ENCODE measurements around the gene USP20.

Gene USP20

DNA sequence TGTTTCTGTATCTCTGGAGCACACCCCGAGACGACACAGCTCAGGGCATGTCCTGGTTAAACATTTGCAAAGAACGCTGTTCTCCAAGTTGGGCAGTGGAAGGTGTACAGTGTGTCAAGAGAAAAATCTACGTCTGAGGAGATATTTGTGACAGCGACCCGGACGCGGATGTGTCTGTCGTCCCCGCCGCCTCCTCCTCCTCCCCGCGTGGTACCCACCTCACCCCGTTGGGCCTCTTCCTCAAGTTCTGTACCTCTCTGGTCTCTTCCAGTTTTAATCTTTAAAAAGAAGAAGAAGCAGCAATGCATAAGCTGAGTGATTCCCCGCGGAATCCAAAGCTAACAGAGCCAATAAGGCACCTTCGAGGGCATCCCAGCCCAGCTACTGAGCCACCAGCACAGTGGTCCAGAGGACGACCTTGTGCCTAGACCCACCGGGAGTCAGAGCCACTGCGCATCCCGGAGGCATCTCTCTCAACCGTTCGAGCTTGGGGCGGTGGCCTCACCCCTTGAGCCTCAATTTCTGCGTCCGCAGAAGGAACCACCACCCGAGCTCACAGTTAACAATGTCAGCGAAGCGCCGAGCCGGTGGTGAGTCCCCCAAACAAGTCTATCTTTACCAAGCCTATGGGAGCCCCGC, 650 bp upstream of the USP20 start:
- H3K27ac ChIP-seq = peak overlapping the region; percentile 76
- TF ChIP-seq ZFX (IDR thresholded peaks at IDR 0.05) = no peak
- TF ChIP-seq, protein P1, sequence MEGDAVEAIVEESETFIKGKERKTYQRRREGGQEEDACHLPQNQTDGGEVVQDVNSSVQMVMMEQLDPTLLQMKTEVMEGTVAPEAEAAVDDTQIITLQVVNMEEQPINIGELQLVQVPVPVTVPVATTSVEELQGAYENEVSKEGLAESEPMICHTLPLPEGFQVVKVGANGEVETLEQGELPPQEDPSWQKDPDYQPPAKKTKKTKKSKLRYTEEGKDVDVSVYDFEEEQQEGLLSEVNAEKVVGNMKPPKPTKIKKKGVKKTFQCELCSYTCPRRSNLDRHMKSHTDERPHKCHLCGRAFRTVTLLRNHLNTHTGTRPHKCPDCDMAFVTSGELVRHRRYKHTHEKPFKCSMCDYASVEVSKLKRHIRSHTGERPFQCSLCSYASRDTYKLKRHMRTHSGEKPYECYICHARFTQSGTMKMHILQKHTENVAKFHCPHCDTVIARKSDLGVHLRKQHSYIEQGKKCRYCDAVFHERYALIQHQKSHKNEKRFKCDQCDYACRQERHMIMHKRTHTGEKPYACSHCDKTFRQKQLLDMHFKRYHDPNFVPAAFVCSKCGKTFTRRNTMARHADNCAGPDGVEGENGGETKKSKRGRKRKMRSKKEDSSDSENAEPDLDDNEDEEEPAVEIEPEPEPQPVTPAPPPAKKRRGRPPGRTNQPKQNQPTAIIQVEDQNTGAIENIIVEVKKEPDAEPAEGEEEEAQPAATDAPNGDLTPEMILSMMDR (conservative IDR thresholded peaks at IDR 0.05) = no peak

DNA sequence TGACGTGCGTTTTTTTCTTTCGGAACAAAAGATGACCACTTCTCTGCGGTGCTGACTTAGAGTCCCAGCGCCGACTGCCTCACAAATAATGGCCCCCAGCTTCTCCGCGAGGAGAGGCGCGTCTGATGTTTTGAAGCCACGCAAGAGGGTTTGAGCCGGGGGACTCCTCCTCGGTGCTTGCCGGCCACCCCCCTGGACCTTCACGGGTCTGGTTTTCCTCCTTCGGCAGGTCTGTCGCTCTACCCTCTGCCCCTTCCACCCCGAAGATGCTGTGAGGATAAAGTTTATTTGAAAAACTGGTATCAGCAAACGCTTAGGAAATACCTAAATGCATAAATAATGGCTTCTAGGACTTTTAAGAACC, 584 bp downstream of the USP20 start:
- peak overlapping the region; percentile 76 for H3K27ac ChIP-seq
- no peak for TF ChIP-seq ZFX (IDR thresholded peaks at IDR 0.05)
- TF ChIP-seq, protein P1 (conservative IDR thresholded peaks at IDR 0.05) = no peak

DNA sequence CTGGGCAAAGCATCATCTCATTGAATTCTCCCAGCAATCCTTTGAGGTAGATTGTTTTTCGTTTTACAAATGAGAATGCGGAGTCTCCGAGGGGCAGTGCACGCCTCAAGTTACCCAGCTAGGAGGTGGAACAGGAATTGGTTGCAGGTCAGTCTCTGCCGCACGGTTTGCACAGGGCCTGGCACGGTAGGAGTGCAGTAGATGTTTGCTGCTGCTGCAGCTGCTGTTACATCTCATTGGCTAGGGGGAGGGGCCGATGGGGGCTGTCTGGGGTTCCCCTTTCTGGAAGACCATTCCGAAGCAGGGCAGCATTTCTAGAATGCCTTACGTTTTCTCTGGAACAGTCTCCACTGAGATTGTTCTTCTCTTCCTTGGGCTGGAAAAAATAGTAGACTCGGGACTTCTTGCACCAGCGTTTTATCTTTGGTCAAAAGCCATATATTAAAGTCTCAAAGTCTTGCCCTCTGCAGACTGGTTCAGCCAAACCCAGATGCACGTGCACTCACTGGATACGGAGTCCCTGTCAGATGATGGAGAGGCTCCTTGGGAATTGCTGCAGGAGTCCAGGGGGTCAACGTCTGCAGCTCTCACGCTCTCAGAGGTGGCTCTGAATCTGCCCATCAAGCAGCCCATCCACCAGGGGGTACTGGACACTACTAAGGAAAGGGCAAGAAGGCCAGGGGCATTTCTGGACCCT, 1.2 kb downstream of the USP20 start:
- no peak overlapping the region; the same call in 1 of the 2 replicates for H3K27ac ChIP-seq
- TF ChIP-seq, protein P1 (conservative IDR thresholded peaks at IDR 0.05) = no peak
- no peak for TF ChIP-seq ZFX (IDR thresholded peaks at IDR 0.05)

DNA sequence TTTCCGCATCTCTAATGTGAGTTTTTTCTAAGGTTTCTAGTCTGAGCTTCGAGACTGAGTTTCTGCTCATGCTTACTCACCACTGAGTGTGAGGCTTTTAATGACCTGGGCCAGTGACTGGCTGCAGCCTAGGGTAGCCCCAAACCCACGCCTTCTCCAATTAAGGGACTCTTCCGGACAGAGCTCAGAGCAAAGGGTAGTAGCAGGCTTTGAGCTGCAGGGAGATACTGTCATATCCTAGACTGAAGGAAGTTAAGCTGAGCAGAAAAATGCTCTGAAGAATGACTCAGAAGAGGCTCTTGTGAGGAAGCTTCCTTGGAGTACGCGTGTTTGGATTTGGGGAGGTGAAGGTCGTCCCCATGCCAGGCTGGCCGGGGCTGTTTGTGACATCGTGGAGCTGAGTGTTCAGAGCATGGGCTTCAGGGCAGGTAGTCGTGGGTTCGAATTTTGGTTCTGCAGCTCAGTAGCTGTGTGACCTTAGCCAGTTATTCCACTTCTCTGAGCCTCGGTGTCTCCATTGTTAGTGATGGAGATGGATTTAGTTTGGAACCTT, 3.5 kb downstream of the USP20 start:
- TF ChIP-seq ZFX (IDR thresholded peaks at IDR 0.05) = no peak
- TF ChIP-seq, protein P1 (conservative IDR thresholded peaks at IDR 0.05) = no peak
- no peak overlapping the region for H3K27ac ChIP-seq

DNA sequence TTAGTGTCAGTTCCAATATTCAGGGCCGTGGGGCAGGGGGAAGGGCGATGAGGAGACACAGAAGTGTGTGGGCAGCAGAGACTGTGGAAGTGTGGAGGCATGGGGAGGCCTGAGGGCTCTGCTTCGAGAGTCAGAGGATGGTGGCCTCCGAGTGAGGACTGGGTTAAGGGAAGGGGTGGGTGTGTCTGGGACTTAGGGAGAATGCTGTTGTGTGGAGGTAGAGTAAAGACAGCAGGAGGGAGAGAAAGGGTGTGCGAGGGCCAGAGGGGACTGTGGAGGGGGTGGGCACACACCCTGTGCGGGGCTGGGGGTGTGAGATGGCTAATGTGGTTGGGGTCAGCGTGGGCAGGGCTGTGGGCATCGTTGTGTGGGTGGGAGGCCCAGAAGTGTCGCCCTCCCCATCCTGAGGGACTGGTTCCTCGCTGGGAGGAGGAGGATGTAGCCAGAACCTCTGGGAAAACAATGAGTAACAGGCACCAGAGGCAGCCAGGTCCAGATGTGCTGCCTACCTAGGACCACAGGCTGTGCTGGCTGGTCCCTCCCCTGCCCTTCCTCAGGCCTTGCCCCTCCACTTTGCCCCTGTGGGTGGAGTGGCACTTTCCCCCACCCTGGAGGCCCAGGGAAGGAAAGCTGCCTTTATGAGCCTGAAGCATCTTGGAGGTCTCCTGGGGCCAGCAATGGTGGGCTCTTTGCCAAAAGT, 4.2 kb downstream of the USP20 start:
- no peak overlapping the region for H3K27ac ChIP-seq
- TF ChIP-seq ZFX (IDR thresholded peaks at IDR 0.05) = no peak
- TF ChIP-seq, protein P1 (conservative IDR thresholded peaks at IDR 0.05) = no peak

DNA sequence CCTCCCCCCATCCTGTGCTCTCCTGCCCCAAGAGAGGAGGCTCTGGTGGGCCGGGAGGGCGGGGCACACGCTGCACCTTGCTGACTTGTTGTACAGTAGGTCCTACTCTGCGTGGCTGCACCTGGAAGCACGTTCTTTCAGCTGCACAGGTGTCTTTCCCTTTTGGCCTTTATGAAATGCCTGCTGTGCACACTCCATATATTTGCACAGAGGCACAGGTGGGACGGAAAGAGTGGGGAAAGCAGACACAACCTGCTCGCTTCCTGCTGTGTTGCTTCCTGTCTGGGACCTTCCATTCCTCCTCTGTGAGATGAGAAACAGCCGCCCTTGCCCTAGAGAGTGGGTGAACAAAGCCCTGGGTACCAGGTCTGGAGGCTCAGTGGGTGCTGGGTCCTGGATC, 4.8 kb downstream of the USP20 start:
- H3K27ac ChIP-seq = no peak overlapping the region
- TF ChIP-seq, protein P1 (conservative IDR thresholded peaks at IDR 0.05) = no peak
- TF ChIP-seq ZFX (IDR thresholded peaks at IDR 0.05) = no peak

DNA sequence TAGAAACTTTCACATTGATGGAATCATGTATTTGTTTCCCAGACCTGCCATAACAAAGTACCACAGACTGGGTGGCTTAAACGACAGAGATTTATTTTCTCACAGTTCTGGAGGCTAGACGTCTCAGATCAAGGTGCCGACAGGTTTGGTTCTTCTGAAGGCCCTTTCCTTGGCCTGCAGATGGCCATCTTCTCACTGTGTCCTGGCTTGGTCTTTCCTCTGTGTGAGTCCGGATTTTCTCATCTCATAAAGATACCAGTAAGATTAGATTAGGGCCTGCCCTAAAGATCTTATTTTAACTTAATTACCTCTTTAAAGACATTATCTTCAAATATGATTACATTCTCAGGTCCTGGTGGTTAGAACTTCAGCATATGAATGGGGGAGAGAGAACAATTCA, 5.8 kb downstream of the USP20 start:
- no peak overlapping the region for H3K27ac ChIP-seq
- no peak for TF ChIP-seq ZFX (IDR thresholded peaks at IDR 0.05)
- TF ChIP-seq, protein P1 (conservative IDR thresholded peaks at IDR 0.05) = no peak

Measured in C4-2B (cell line).